GM12801 (cell line): ENCODE data around the gene TSKU.

ENCODE experiments used
- CTCF ChIP-seq: IDR thresholded peaks from one replicate; pipeline ENCODE4 v1.5.1; 2011; ENCODE audit warnings: control low read depth; ENCODE audit not compliant: insufficient read length; ENCODE audit errors: extremely low read depth

The TSKU gene

DNA sequence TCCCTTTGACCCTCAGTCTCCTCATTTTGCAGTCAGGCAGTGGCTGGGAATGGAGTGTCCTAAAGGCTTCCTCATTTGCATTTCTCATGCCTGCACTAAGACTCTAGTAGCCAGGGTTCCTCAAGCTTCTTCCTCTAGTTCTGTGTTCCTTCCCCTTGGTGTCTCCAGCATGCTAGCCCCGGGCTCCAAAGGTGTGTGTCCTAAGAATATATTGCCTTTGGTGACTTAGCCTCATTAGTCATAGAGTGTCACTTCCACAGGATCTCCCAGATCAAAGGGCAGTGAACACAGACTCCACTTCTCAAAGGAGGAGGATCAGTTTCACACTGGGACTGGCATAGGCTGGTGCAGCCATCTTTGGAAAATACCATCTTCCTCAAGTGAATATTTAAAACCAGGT is 56.2 kb downstream of the TSKU start:
- no peak for TF ChIP-seq CTCF

DNA sequence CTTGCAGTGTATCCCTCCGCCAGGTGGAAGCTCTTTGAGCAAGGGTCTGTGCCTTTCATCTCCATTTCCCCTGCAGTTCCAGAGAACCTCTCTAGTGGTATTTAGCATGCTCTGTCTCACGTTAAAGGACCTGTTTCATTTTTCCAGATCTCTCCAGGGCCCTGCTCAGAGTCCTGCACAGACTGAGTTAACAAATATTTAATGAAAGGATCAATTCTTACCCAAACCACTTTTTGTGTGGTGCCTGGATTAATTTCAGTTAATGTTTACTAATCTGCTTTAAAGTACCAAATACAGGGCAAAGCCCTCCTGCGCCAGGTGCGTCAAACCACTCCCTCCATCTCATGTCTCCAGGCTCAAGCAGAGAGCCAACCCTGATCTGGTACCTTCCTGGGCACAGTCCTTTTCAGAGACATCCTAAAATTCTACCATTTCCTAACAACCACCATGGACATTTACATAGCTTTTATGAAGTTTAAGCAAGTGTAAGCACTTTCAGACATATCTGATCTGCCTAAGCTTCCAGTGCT is 58.8 kb downstream of the TSKU start:
- TF ChIP-seq CTCF: no peak

DNA sequence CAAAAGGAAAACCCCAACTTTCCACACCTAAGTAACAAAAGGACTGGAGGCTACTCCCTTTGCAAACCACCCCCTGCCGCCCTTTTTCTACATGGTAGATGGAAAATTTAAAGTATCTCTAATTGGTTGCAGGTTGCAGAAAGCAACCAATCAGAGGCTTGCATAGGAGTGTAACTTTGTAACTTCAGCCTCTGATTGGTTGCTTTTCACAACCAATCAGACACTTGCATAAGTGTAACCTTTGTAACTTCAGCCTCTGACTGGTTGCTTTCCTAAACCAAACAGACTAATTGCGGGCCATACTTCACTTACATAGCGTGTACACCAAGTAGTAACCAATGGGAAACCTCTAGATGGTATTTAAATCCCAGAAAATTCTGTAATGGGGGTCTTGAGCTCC is 60.8 kb downstream of the TSKU start:
- TF ChIP-seq CTCF: no peak

DNA sequence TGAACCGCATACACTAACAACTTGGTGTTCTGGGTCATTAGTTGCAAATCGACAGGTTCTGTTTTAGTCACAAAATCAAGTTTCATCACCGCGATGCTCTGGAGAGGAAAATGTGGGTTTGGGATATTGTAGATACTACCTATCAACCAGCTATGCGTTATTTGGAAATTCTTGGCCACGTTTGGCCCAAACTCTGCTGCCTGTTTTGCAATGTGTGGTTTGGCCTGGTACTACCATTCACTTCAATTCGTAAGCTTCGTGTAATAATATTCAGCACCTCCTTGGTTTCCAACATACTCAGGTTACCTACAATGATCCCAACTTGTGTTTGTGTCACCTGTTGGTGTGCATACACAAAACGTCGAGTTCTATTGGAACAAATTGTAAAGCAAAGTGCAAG is 61.4 kb downstream of the TSKU start:
- TF ChIP-seq CTCF: no peak

- TF ChIP-seq CTCF: no peak
Measured at GRCh38 chr11:76845069-76845468, 61.9 kb downstream of the TSKU start.

DNA sequence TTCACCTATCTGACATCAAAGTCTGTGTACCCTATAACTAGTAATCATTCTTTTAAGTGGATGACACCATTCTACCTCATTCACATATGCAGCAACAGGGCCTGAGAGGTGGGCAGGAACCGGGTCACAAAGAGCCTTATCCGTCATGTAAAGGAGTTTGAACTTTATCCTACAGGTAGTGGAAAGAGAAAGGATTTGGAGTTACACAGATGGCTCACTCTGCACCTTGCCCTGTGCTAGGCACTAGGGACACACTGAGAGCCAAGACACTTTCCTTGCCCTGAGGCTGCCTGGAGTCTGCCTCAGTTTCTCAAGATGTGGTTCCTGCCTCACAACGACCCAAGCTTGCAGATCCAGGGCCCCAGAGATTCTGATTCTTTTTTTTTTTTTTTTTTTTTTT is 63.3 kb downstream of the TSKU start:
- TF ChIP-seq CTCF: no peak
